Activated CD8-positive, alpha-beta T cell treated with anti-CD3 and anti-CD28 coated beads for 36 hours (primary cell): Measurements from ENCODE around the gene SAMD9L. TPM values are rescaled to one million over a fixed set of nuclear protein-coding genes. Genes with fewer than 3 reads are reported as not detected.

Experiments
- ATAC-seq: fragments of 200-7000 bp; cut with Tn5 transposase; one replicate; pipeline ENCODE4 v1.10.0; 2021; ENCODE audit warnings: mild to moderate bottlenecking, moderate library complexity
- CTCF ChIA-PET: fragments of 350-600 bp; sonication (Branson Sonifier 250); formaldehyde crosslinking; loops from one replicate; lab custom pipeline; 2021; ENCODE audit warnings: antibody characterized with exemption; lab: Charles Lee
- POLR2A ChIA-PET: fragments of 350-600 bp; sonication (Branson Sonifier 250); formaldehyde crosslinking; loops from one replicate; lab custom pipeline; 2021; ENCODE audit warnings: antibody characterized with exemption; lab: Charles Lee
- DNase-seq: peaks from one replicate; pipeline ENCODE4 v3.0.0-alpha.2; 2020
- H3K27ac Mint-ChIP-seq: one replicate; pipeline ENCODE4 v1.8.0; 2021; ENCODE audit warnings: mild to moderate bottlenecking, mixed read lengths
- H3K27me3 Mint-ChIP-seq: one replicate; pipeline ENCODE4 v1.8.0; 2021; ENCODE audit warnings: mixed read lengths
- H3K36me3 Mint-ChIP-seq: one replicate; pipeline ENCODE4 v1.8.0; 2021; ENCODE audit warnings: low read depth, mixed read lengths
- H3K4me1 Mint-ChIP-seq: one replicate; pipeline ENCODE4 v1.8.0; 2021; ENCODE audit warnings: low read depth, mixed read lengths
- H3K4me3 Mint-ChIP-seq: one replicate; pipeline ENCODE4 v1.8.0; 2021; ENCODE audit warnings: mild to moderate bottlenecking, moderate library complexity, mixed read lengths
- H3K9me3 Mint-ChIP-seq: one replicate; pipeline ENCODE4 v1.8.0; 2021; ENCODE audit warnings: mixed read lengths
- intact Hi-C: fragments of 100-400 bp; cut with micrococcal nuclease; formaldehyde crosslinking; loops from one replicate; pipeline ENCODE4 v1.10.0; 2022
- total RNA-seq, 2 experiments: library from RNA; stranded (reverse); gene quantifications; one replicate each; pipeline ENCODE4 v1.2.3, GENCODE V29; 2021
- TF ChIP-seq, protein P1 (sequence below): fragments of 200-600 bp; IDR thresholded peaks from one replicate; pipeline ENCODE4 v1.8.0; 2022; ENCODE audit warnings: antibody characterized with exemption, mild to moderate bottlenecking

SAMD9L gene
- total RNA-seq, 2 experiments from 2014 or later = 13.1 to 13.6 TPM

DNA sequence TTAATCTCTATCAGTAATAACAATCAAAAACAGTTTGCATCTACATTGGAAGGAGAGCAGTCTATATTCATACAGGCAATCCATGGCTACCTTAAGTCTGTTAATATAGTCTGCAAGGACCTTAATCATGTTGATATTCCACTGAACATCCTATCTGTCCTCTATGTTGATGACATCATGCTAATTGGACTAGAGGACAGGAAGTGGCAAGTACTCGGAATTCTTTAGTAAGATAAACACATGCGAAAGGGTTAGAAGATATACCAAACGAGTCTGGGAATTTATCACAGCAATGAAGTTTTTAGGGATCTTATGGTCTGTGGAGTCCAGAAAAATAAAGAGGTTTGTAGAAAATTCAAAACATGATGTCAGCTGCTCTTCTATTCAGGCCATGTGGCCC lies 11.3 kb upstream of the SAMD9L start:
- intact Hi-C loops = no loop called here
- DNase-seq (no peak), ATAC-seq (no peak)
- Mint-ChIP-seq H3K9me3 (peaks cover 9% of the 10 kb centered on the region), H3K36me3 (no peaks in the 10 kb centered on the region), H3K4me1 (no peaks in the 10 kb centered on the region), H3K4me3 (no peak overlapping the region), H3K27me3 (no peaks in the 10 kb centered on the region), H3K27ac (no peak overlapping the region)
- ChIA-PET CTCF (interaction anchor here (1.0 kb wide), 1 partner anchor 10 kb away, joined by 3 read pairs; no protein-coding TSS in a partner anchor), POLR2A (no interaction called here)
- TF ChIP-seq, protein P1, sequence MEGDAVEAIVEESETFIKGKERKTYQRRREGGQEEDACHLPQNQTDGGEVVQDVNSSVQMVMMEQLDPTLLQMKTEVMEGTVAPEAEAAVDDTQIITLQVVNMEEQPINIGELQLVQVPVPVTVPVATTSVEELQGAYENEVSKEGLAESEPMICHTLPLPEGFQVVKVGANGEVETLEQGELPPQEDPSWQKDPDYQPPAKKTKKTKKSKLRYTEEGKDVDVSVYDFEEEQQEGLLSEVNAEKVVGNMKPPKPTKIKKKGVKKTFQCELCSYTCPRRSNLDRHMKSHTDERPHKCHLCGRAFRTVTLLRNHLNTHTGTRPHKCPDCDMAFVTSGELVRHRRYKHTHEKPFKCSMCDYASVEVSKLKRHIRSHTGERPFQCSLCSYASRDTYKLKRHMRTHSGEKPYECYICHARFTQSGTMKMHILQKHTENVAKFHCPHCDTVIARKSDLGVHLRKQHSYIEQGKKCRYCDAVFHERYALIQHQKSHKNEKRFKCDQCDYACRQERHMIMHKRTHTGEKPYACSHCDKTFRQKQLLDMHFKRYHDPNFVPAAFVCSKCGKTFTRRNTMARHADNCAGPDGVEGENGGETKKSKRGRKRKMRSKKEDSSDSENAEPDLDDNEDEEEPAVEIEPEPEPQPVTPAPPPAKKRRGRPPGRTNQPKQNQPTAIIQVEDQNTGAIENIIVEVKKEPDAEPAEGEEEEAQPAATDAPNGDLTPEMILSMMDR = no peak

DNA sequence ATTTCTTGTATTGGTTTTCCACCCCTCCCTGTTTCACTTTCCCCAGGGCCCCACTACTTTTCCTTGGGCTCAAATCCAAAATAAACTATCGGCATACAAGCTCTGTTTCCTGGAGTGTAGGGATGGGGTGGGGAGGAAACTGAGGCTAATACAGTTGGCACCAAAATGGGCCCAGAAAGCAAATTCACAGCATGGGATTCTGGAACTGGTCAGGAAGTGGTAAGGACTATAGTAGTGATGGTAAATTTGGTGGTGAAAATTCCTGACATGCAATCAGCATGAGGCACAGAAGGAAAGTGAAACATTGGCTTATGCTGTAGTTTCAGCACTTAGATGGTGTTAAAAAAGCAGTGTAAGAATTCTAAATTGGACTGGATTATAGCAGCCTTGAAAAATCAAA lies 8.7 kb upstream of the SAMD9L start:
- POLR2A ChIA-PET = interaction anchor here (0.6 kb wide), 1 partner anchor 71 kb away, joined by 3 read pairs; no protein-coding TSS in a partner anchor

DNA sequence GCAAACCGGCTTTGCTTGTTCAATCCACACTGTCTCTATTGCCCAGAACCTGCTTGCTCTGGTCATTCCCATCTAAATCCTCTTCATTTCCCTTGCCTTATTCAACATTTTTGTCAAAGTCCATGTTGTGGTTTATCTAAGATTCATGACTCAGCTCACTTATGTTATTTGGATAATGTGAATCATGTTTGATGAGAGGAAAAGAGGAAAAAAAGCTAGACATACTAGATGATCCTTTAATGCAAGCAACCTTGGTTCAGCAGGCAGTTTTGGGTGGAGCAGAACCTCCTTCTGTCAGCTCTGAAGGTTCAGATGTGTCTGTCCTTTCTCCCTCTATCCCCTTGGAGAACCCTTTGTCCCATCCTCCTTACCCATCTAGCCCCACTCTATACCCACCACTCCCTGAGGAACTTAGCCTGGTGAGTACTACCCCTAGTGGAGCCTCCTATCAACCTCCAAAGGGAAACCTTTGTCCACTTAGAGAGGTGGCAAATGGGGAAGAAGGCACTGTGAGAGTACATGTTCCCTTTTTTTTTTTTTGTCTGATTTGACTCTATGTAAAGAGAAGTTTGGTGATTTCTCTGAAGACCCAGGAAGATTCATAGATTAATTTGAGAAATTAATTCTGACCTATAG lies 2.1 kb upstream of the SAMD9L start:
- Mint-ChIP-seq H3K27ac (no peak overlapping the region), H3K36me3 (peaks cover 9% of the 10 kb centered on the region), H3K27me3 (no peaks in the 10 kb centered on the region), H3K9me3 (peaks cover 2% of the 10 kb centered on the region), H3K4me1 (peaks cover 28% of the 10 kb centered on the region), H3K4me3 (no peak overlapping the region)
- DNase-seq (no peak), ATAC-seq (no peak)
- POLR2A ChIA-PET = no interaction called here
- TF ChIP-seq, protein P1 = no peak
- intact Hi-C loops = no loop called here
- CTCF ChIA-PET = interaction anchor here (1.7 kb wide), 1 partner anchor 9 kb away, joined by 3 read pairs; no protein-coding TSS in a partner anchor

More for the DNA sequence above, 8.7 kb upstream of the SAMD9L start:
- Mint-ChIP-seq H3K4me3 (no peak overlapping the region), H3K27me3 (no peaks in the 10 kb centered on the region), H3K4me1 (no peaks in the 10 kb centered on the region), H3K27ac (no peak overlapping the region), H3K9me3 (peaks cover 2% of the 10 kb centered on the region), H3K36me3 (no peaks in the 10 kb centered on the region)
- DNase-seq (no peak), ATAC-seq (no peak)
- CTCF ChIA-PET = no interaction called here
- TF ChIP-seq, protein P1 = no peak
- intact Hi-C loops = no loop called here

DNA sequence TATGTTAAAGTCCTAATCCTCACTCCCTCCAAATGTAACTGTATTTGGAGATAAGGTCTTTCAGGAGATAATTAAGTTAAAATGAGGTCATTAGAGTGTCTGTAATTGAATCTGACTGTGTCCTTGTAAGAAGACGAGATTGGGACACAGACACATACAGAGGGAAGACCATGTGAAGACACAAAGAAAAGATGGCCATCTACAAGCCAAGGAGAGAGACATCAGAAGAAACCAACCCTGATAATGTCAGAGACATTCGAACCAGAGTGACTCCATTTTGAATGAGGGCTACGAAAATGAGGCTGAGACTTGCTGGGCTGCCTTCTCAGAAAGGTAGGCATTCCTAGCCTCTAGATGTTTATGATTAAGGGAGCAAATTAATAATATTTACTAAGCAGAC lies 542 bp upstream of the SAMD9L start:
- Mint-ChIP-seq H3K4me1 (peaks cover 29% of the 10 kb centered on the region), H3K4me3 (peak overlapping the region; percentile 84), H3K27me3 (no peaks in the 10 kb centered on the region), H3K36me3 (peaks cover 14% of the 10 kb centered on the region), H3K27ac (peak overlapping the region; percentile 89), H3K9me3 (peaks cover 2% of the 10 kb centered on the region)
- ChIA-PET CTCF (interaction anchor here (1.7 kb wide), 1 partner anchor 10 kb away, joined by 3 read pairs; no protein-coding TSS in a partner anchor), POLR2A (no interaction called here)
- TF ChIP-seq, protein P1 = no peak
- DNase-seq = no peak
- intact Hi-C loops = no loop called here
- no peak for ATAC-seq

DNA sequence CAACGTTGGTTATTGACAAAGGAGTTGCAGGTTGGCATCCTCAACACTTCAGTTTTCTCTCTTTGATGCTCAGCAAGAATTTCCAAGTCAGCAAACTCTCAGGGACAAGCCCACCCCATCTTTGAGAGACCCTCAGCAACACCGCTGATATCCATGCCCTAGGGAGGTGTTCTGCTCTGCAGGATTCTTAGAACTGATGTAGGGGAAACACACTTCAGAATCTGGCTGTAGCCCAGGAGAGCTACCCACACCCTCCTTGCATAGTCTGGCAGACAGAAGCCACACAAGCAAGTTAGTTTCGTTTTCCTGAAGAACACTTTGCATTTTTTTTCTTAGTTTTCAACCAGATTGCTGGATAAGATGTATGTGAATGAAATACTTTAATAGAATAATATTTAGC lies 822 bp downstream of the SAMD9L start:
- ChIA-PET POLR2A (interaction anchor here (1.1 kb wide), 1 partner anchor 69 kb away, joined by 3 read pairs; no protein-coding TSS in a partner anchor), CTCF (no interaction called here)
- TF ChIP-seq, protein P1 = no peak
- Mint-ChIP-seq H3K4me1 (peaks cover 29% of the 10 kb centered on the region), H3K27ac (peak overlapping the region; percentile 87), H3K27me3 (no peaks in the 10 kb centered on the region), H3K9me3 (peaks cover 2% of the 10 kb centered on the region), H3K36me3 (peaks cover 17% of the 10 kb centered on the region), H3K4me3 (peak overlapping the region; percentile 84)
- peak; percentile 63 for DNase-seq
- ATAC-seq = peak; percentile 92
- intact Hi-C loops = no loop called here
